Caki2 (cell line): ENCODE results near the gene PCLO. TPM values are rescaled to one million over a fixed set of nuclear protein-coding genes. Genes with fewer than 3 reads are reported as not detected.
"Not testable (repeated sequence)": the region's sequence is repeated elsewhere in the genome, so short reads cannot be mapped to it uniquely, and the experiment has no call there.

Experiments
- DNase-seq: peaks from one replicate; pipeline ENCODE4 v3.0.0-alpha.2; 2015; ENCODE audit warnings: low read depth
- in situ Hi-C: cut with HindIII; loops from 2 replicates; pipeline ENCODE4 v1.10.0; 2016; ENCODE audit warnings: low sequenced_read_pairs, low pct_unique_long_range_greater_than_20kb, mixed read lengths
- total RNA-seq: library from RNA; depleted of rRNA; stranded (reverse); fragments of >200 nt; shearing (Covaris generic); gene quantifications from 2 replicates; pipeline ENCODE4 v1.2.3, GENCODE V29; 2014; ENCODE audit warnings: low replicate concordance

The PCLO gene
- total RNA-seq, 1 experiment from 2014 or later = 0.88 TPM

DNA sequence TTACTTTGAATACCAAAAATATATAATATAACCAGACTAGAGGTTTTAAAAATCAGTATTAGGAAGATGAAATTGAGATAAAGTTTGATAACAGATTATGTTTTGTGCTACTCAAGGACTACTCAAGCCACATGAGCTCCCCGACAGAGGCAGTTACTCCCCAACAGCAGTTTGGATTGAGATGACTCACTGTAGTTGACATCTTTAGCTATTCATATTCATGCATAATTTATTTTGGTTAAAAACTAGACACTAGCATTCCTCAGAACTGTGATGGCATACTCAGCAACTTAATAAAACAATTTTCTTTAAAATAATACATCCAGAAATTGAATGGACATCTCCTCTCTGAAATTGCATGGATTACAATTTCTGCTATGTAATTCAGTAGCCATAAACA lies 19.6 kb downstream of the PCLO start:
- no peak for DNase-seq
- in situ Hi-C loops = no loop called here

- in situ Hi-C loops = no loop called here
- DNase-seq = no peak
Observed at GRCh38 chr7:83142365-83142764, 20.3 kb downstream of the PCLO start.

DNA sequence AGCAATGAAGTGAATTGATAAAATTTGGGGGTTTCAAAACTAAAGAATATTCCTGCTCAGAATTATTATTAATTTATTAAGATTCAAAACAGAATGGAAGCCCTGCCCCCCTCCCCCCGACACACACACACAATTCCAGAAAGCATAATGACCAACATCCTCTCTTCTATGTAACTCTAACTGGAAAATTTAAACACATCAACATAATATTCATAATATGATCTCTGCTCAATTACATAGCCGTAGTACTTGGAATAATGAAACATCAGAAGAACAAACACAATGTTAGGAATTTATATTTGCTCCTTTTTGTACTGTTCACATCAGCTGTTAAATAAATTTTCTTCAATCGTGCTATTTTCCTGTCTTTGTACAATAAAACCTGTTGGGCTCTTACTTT lies 20.8 kb downstream of the PCLO start:
- in situ Hi-C loops = no loop called here
- no peak for DNase-seq

GRCh38 chr7:83130623-83131545 lies 31.8 kb downstream of the PCLO start:
- in situ Hi-C loops = no loop called here
- no peak for DNase-seq

DNA sequence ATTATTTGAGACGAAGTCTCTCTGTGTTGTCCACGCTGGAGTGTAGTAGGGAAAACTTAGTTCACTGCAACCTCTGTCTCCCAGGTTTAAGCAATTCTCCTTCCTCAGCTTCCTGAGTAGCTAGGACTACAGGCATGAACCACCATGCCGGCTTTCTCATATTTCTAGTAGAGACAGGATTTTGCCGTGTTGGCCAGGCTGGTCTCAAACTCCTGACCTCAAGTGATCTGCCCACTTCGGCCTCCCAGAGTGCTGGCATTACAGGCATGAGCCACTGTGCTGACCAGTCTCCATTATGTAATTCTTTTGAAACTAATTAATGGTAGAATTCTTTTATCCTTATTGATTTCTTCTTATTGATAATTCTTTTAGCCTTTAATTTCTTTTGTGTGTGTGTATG lies 32.5 kb downstream of the PCLO start:
- in situ Hi-C loops = no loop called here
- no peak for DNase-seq

GRCh38 chr7:83119494-83119893 lies 43.2 kb downstream of the PCLO start:
- in situ Hi-C loops = no loop called here
- DNase-seq = no peak

- no peak for DNase-seq
- in situ Hi-C loops = no loop called here
Observed at GRCh38 chr7:83119026-83119382, 43.7 kb downstream of the PCLO start.

- in situ Hi-C loops = no loop called here
- DNase-seq = no peak
Observed at GRCh38 chr7:83118347-83119025, 44.2 kb downstream of the PCLO start.

DNA sequence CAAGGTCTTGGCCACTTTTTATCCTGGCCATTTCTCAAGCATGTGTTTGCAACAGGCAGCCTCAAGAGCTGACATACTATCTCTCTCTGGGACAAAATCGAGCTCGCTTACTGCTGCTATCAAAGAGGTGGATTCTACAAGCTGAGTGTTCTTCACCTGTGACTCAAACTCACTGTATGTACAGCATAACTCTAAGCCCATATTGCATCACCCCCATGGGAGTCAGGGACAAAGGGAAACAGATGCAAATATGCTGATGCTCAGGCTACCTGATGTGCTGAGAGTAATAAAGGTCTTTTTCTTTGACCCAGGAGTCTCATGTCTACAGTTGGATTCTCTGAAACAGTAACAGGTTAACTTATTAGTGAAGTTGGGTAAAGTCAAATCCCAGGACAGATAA lies 45.2 kb downstream of the PCLO start:
- in situ Hi-C loops = no loop called here
- no peak for DNase-seq

- in situ Hi-C loops = no loop called here
- DNase-seq = no peak
Observed at GRCh38 chr7:83111391-83111790, 51.3 kb downstream of the PCLO start.

GRCh38 chr7:83109352-83109751 lies 53.3 kb downstream of the PCLO start:
- in situ Hi-C loops = no loop called here

DNA sequence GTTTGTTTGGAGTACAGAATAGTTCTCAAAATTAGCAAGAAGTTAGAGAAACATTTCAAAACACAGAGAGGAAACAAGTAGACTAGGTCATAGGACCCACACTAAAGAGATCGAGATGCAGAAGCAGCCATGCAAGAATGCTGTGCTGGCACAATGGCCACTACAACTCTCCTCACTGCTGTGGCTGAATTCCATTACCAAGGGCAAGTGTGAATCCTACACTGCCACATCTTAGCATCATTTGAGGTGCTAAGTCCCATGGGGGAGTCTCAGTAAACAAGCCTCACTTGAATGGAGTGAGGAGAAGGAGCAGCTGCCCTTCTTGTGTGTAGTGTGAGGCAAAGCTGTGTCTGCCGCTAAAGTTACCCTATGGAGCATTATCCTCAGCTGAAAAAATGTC lies 56.7 kb downstream of the PCLO start:
- DNase-seq = no peak
- in situ Hi-C loops = no loop called here

More at GRCh38 chr7:83109352-83109751, 53.3 kb downstream of the PCLO start:
- no peak for DNase-seq

DNA sequence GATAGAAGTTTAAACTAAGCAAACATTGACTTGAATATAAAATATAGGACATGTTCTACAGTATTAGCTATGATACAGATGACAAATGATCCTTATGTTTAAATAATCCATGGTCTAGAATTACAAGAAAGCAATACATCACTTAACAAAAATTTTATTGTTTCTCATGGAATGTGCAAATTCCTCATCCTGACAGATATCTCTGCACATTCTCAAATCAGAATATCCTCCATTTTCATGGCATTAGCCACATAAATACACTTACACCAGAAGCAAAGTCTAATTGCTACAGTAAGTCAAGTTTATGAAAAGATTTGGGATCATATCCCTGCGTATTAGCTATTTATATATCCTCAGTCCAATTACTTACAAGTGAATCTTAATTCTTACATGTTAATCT lies 57.6 kb downstream of the PCLO start:
- DNase-seq = no peak
- in situ Hi-C loops = no loop called here

- in situ Hi-C loops = no loop called here
Observed at GRCh38 chr7:83101530-83101929, 61.2 kb downstream of the PCLO start.

GRCh38 chr7:83096065-83096580 lies 66.6 kb downstream of the PCLO start:
- in situ Hi-C loops = no loop called here
- DNase-seq = no peak

More at GRCh38 chr7:83101530-83101929, 61.2 kb downstream of the PCLO start:
- no peak for DNase-seq

DNA sequence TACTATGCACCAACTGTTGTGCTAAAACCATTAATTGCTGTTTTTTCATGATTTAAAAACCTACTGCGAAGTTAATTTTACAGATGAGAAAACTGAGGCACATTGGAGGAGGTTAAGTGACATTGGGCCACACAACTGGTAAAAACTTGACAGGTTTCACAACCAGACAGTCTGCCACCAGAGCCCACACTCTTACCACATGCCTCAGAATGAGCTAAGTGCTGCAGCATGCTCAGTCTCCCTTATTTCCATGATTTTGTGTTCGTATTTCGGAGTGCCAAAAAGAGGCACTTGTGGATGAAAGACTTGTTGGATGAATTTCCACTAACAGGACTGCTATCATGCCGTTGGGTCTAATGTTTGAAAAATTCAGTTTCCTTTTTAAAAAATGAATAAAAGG lies 77.4 kb downstream of the PCLO start:
- DNase-seq = no peak
- in situ Hi-C loops = no loop called here

DNA sequence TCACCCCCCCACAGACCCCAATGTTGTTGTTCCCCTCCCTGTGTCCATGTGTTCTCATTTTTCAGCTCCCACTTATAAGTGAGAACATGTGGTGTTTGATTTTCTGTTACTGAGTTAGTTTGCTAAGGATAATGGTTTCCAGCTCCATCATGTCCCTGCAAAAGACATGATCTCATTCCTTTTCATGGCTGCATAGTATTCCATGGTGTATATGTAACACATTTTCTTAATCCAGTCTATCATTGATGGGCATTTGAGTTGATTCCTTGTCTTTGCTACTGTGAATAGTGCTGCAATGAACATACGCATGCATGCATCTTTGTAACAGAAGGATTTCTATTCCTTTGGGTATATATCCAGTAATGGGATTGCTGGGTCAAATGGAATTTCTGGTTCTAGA lies 82.8 kb downstream of the PCLO start:
- in situ Hi-C loops, DNase-seq: not testable (repeated sequence)

- DNase-seq = no peak
Observed at GRCh38 chr7:83077328-83077727, 85.4 kb downstream of the PCLO start.

More at GRCh38 chr7:83077328-83077727, 85.4 kb downstream of the PCLO start:
- in situ Hi-C loops = no loop called here
